ENCODE data around the gene GPR61.

DNA sequence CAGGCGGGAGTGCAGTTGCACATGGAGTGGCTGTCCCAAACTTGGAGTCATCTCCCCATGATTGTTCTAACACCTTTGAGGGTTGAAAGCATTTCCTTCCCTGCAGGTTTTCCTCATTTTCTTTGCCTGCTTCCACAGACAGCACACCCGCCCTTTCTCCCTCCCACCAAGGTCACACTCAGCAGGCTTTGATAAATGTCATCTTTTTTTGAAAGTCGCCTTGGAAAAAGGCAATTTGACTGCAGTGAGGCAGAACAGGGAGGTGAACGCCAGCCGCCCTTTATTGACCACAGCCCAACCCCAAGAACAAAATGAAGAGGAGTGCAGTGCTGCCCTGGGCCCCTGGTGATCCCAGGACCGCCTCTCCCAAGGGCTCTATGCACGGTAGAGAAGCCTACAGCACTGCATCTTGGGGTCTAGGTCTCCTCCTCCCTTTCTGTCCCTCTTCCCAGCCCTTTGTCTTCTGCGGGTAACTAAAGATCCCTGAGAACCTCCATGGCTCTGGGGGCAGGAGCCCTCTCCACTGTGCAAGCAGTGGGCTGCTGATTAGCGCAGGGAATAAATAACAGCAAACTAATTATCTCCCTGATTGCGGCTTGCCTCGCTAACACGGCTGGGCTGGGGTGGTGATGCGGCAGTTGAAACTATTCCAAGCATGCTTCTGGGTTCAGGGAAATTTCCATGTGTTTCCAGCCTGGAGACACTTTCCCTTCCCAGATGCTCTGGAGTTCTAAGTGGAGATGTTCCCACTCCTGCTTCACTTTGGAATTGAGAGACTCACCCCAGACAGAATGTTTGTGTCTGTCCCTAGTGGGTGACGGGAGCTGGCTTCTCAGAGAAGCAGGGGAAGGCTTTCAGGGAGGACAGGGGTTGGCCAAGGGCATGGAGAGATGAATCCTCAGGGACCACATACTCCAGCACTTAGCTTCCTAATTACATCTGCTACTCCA is 18.4 kb upstream of the GPR61 start:
- TF ChIP-seq MXI1 (IDR thresholded peaks at IDR 0.05; ENCODE audit: borderline replicate concordance, low read depth, low read length), result no peak
- TF ChIP-seq, protein P1, sequence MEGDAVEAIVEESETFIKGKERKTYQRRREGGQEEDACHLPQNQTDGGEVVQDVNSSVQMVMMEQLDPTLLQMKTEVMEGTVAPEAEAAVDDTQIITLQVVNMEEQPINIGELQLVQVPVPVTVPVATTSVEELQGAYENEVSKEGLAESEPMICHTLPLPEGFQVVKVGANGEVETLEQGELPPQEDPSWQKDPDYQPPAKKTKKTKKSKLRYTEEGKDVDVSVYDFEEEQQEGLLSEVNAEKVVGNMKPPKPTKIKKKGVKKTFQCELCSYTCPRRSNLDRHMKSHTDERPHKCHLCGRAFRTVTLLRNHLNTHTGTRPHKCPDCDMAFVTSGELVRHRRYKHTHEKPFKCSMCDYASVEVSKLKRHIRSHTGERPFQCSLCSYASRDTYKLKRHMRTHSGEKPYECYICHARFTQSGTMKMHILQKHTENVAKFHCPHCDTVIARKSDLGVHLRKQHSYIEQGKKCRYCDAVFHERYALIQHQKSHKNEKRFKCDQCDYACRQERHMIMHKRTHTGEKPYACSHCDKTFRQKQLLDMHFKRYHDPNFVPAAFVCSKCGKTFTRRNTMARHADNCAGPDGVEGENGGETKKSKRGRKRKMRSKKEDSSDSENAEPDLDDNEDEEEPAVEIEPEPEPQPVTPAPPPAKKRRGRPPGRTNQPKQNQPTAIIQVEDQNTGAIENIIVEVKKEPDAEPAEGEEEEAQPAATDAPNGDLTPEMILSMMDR (conservative IDR thresholded peaks at IDR 0.05; ENCODE audit: low read depth, low read length), result no peak
- TF ChIP-seq, protein P2, sequence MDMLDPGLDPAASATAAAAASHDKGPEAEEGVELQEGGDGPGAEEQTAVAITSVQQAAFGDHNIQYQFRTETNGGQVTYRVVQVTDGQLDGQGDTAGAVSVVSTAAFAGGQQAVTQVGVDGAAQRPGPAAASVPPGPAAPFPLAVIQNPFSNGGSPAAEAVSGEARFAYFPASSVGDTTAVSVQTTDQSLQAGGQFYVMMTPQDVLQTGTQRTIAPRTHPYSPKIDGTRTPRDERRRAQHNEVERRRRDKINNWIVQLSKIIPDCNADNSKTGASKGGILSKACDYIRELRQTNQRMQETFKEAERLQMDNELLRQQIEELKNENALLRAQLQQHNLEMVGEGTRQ (IDR thresholded peaks at IDR 0.05; ENCODE audit: low read depth, low read length), result no peak
- no peak for TF ChIP-seq POLR2A (IDR thresholded peaks at IDR 0.05; ENCODE audit: low read depth, low read length)
- TF ChIP-seq SMC3 (IDR thresholded peaks at IDR 0.05; ENCODE audit: low read depth, low read length), result no peak
- no peak for TF ChIP-seq RFX5 (IDR thresholded peaks at IDR 0.05; ENCODE audit: low read depth, low read length)
- no peak for TF ChIP-seq FOS (IDR thresholded peaks at IDR 0.05; ENCODE audit: low read depth, low read length)
- TF ChIP-seq CHD1 (IDR thresholded peaks at IDR 0.05; ENCODE audit: low read depth, low read length), result no peak
- no peak for TF ChIP-seq CEBPB (IDR thresholded peaks at IDR 0.05; ENCODE audit: low read depth, low read length)
- TF ChIP-seq NFE2L2 (IDR thresholded peaks at IDR 0.05; ENCODE audit: low read depth, low read length), result no peak
- no peak for TF ChIP-seq BHLHE40 (IDR thresholded peaks at IDR 0.05; ENCODE audit: low read depth, low read length)
- no peak for TF ChIP-seq RAD21 (IDR thresholded peaks at IDR 0.05; ENCODE audit: low read length)
